H1 (cell line): ENCODE results near the gene NELFB. TPM values are rescaled to one million over a fixed set of nuclear protein-coding genes. Genes with fewer than 3 reads are reported as not detected.

Source experiments
- CBX8 ChIP-seq: fragments of 300-800, 300-1000 bp; sonication (generic); IDR thresholded peaks from 2 replicates; pipeline ENCODE4 v1.7.1; 2016; ENCODE audit warnings: low read depth, low read length, borderline replicate concordance
- CHD1 ChIP-seq: IDR thresholded peaks from 2 replicates; pipeline ENCODE4 v1.6.1; 2012; ENCODE audit warnings: low read depth, low read length, improper control_type of control experiment
- CREB1 ChIP-seq: IDR thresholded peaks from 2 replicates; pipeline ENCODE4 v1.6.1; 2012; ENCODE audit warnings: inconsistent platforms
- EP300 ChIP-seq, 2 experiments: IDR thresholded peaks; 1 replicate in 1 of 2; 2 replicates in 1 of 2; pipeline ENCODE4 v1.6.1; 2011 to 2012; ENCODE audit warnings: low read depth in 2 of 2, low read length in 2 of 2, mild to moderate bottlenecking in 2 of 2, borderline replicate concordance in 1 of 2, inconsistent platforms in 1 of 2, moderate library complexity in 1 of 2
- GABPA ChIP-seq: IDR thresholded peaks from 2 replicates; pipeline ENCODE4 v1.6.1; 2011; ENCODE audit warnings: mild to moderate bottlenecking, low read length, moderate library complexity, borderline replicate concordance; ENCODE audit not compliant: insufficient read depth
- JUND ChIP-seq: IDR thresholded peaks from 2 replicates; pipeline ENCODE4 v1.6.1; 2011; ENCODE audit warnings: mild to moderate bottlenecking, improper control_type of control experiment, low read length
- TAF1 ChIP-seq: IDR thresholded peaks from 2 replicates; pipeline ENCODE4 v1.6.1; 2011; ENCODE audit warnings: mild to moderate bottlenecking, low read depth, low read length
- ZNF274 ChIP-seq: IDR thresholded peaks from 2 replicates; pipeline ENCODE4 v1.7.0; 2012; ENCODE audit warnings: low read length, borderline replicate concordance; ENCODE audit errors: extremely low read depth
- polyA plus RNA-seq, 7 experiments: library from polyadenylated mRNA; depleted of rRNA in 3 of 7; stranded (reverse) in 5 of 7; unstranded in 2 of 7; fragments of >200 nt in 5 of 7; fragments of 200-250 nt in 2 of 7; gene quantifications; 1 replicate in 5 of 7; 2 replicates in 1 of 7; 4 replicates in 1 of 7; pipeline versions ENCODE4 v1.2.1 to v1.2.3, GENCODE V29; 2011 to 2013; ENCODE audit warnings: missing spikeins in 2 of 7, mixed read lengths in 2 of 7
- total RNA-seq: library from RNA; stranded (reverse); fragmentation: NEBNext Ultra II Directional; extraction: Animal tissue kit (Norgen Biotek cat#: 25700); gene quantifications from 2 replicates; pipeline ENCODE4 v1.2.1, GENCODE V29; 2021
- TF ChIP-seq, protein P1 (sequence below): fragments of 300-600 bp; sonication (generic); IDR thresholded peaks from 2 replicates; pipeline ENCODE4 v1.7.1; 2012; ENCODE audit warnings: low read length, moderate library complexity, mild to moderate bottlenecking, inconsistent platforms; ENCODE audit not compliant: insufficient replicate concordance
- TF ChIP-seq, protein P2 (sequence below): IDR thresholded peaks from 2 replicates; pipeline ENCODE4 v1.6.1; 2012; ENCODE audit warnings: inconsistent platforms

The NELFB gene
- total and polyA plus RNA-seq, 2 of the 8 experiments (the other 6 are each of a cell fraction or from before 2014, with no cell fraction given), result 57.6 to 78.0 TPM

DNA sequence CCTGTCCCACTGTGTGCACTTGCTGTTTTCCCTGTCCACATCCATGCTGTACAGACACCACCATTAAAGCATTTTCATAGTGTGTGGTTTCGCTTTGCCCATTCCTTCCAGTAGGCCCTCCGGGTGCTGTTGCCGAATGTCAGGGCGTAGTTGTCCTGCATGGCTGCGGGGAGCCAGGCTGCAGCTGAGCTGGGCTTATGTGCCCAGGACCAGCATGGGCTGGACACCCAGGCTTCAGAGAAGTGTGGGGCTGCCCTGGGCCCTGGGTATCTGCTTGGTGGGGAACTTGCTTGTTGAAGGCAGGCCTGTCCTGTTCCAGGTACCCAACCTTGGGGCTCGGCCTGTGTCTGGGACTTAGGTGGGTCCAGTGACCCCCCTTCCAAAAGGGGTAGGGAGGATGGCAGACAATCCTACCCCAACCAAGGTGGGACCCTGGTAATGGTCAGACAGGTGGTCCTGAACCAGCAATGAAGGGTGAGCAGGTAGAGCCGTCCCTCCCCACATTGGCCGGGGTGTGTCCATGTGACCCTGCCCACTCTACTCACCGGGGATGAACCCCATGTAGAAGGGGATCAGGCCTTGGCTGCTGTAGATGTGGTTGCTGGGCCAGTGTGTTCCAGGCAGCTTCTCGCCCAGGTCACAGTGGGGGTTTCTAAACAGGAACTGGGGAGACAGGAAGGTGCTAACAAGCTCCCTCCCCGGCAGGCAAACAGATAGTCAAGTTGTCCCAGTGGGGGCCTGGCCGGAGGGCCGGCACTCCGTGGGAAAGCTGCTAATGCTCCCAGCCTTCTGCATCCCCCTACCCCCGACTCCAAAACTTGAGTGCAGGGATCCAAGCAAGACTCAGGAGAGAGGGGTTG, 11.3 kb upstream of the NELFB start (continued):
- TF ChIP-seq, protein P1, sequence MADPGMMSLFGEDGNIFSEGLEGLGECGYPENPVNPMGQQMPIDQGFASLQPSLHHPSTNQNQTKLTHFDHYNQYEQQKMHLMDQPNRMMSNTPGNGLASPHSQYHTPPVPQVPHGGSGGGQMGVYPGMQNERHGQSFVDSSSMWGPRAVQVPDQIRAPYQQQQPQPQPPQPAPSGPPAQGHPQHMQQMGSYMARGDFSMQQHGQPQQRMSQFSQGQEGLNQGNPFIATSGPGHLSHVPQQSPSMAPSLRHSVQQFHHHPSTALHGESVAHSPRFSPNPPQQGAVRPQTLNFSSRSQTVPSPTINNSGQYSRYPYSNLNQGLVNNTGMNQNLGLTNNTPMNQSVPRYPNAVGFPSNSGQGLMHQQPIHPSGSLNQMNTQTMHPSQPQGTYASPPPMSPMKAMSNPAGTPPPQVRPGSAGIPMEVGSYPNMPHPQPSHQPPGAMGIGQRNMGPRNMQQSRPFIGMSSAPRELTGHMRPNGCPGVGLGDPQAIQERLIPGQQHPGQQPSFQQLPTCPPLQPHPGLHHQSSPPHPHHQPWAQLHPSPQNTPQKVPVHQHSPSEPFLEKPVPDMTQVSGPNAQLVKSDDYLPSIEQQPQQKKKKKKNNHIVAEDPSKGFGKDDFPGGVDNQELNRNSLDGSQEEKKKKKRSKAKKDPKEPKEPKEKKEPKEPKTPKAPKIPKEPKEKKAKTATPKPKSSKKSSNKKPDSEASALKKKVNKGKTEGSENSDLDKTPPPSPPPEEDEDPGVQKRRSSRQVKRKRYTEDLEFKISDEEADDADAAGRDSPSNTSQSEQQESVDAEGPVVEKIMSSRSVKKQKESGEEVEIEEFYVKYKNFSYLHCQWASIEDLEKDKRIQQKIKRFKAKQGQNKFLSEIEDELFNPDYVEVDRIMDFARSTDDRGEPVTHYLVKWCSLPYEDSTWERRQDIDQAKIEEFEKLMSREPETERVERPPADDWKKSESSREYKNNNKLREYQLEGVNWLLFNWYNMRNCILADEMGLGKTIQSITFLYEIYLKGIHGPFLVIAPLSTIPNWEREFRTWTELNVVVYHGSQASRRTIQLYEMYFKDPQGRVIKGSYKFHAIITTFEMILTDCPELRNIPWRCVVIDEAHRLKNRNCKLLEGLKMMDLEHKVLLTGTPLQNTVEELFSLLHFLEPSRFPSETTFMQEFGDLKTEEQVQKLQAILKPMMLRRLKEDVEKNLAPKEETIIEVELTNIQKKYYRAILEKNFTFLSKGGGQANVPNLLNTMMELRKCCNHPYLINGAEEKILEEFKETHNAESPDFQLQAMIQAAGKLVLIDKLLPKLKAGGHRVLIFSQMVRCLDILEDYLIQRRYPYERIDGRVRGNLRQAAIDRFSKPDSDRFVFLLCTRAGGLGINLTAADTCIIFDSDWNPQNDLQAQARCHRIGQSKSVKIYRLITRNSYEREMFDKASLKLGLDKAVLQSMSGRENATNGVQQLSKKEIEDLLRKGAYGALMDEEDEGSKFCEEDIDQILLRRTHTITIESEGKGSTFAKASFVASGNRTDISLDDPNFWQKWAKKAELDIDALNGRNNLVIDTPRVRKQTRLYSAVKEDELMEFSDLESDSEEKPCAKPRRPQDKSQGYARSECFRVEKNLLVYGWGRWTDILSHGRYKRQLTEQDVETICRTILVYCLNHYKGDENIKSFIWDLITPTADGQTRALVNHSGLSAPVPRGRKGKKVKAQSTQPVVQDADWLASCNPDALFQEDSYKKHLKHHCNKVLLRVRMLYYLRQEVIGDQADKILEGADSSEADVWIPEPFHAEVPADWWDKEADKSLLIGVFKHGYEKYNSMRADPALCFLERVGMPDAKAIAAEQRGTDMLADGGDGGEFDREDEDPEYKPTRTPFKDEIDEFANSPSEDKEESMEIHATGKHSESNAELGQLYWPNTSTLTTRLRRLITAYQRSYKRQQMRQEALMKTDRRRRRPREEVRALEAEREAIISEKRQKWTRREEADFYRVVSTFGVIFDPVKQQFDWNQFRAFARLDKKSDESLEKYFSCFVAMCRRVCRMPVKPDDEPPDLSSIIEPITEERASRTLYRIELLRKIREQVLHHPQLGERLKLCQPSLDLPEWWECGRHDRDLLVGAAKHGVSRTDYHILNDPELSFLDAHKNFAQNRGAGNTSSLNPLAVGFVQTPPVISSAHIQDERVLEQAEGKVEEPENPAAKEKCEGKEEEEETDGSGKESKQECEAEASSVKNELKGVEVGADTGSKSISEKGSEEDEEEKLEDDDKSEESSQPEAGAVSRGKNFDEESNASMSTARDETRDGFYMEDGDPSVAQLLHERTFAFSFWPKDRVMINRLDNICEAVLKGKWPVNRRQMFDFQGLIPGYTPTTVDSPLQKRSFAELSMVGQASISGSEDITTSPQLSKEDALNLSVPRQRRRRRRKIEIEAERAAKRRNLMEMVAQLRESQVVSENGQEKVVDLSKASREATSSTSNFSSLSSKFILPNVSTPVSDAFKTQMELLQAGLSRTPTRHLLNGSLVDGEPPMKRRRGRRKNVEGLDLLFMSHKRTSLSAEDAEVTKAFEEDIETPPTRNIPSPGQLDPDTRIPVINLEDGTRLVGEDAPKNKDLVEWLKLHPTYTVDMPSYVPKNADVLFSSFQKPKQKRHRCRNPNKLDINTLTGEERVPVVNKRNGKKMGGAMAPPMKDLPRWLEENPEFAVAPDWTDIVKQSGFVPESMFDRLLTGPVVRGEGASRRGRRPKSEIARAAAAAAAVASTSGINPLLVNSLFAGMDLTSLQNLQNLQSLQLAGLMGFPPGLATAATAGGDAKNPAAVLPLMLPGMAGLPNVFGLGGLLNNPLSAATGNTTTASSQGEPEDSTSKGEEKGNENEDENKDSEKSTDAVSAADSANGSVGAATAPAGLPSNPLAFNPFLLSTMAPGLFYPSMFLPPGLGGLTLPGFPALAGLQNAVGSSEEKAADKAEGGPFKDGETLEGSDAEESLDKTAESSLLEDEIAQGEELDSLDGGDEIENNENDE, result no peak
- TF ChIP-seq, protein P2, sequence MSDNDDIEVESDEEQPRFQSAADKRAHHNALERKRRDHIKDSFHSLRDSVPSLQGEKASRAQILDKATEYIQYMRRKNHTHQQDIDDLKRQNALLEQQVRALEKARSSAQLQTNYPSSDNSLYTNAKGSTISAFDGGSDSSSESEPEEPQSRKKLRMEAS, result no peak
- TF ChIP-seq ZNF274 (no peak), TAF1 (no peak), CBX8 (no peak), GABPA (no peak), CHD1 (no peak), CREB1 (no peak), JUND (no peak), EP300 (IDR thresholded peaks at IDR 0.05; ENCODE audit: borderline replicate concordance in 1 of 2, low read depth in 2 of 2, low read length in 2 of 2) (no peak)
